Tibial artery (tissue), 4 donors: Measurements from ENCODE around the gene MARVELD1.

Source experiments
- DNase-seq, 2 donors: peaks; one replicate each; pipeline ENCODE4 v3.0.0-alpha.2; 2019
- H3K27ac ChIP-seq, 2 donors: fragments of 200-600 bp; sonication (generic) in 1 of 2; 1 replicate in 1 of 2; 2 replicates in 1 of 2; pipeline ENCODE4 v1.5.1; 2018 to 2019; ENCODE audit warnings: mild to moderate bottlenecking in 1 of 2
- H3K27me3 ChIP-seq, 2 donors: fragments of 200-600 bp; sonication (generic) in 1 of 2; one replicate each; pipeline versions ENCODE4 v1.5.1 to v1.6.0; 2016 to 2019
- H3K36me3 ChIP-seq, 3 donors: fragments of 200-600 bp; sonication (generic) in 2 of 3; one replicate each; pipeline ENCODE4 v1.5.1; 2016 to 2019; ENCODE audit warnings: mild to moderate bottlenecking in 2 of 3
- H3K4me1 ChIP-seq, 4 donors: fragments of 200-600 bp; sonication (generic) in 2 of 4; 1 replicate in 3 of 4; 2 replicates in 1 of 4; pipeline ENCODE4 v1.5.1; 2016 to 2019
- H3K4me3 ChIP-seq, 2 donors: fragments of 200-600 bp; sonication (generic) in 1 of 2; 1 replicate in 1 of 2; 2 replicates in 1 of 2; pipeline ENCODE4 v1.5.1; 2018 to 2019; ENCODE audit warnings: mild to moderate bottlenecking in 2 of 2
- H3K9me3 ChIP-seq, 3 donors: fragments of 200-600 bp; sonication (generic) in 1 of 3; one replicate each; pipeline ENCODE4 v1.5.1; 2016 to 2019
- intact Hi-C: fragments of 100-400 bp; cut with DNase I; formaldehyde crosslinking; loops from one replicate; pipeline ENCODE4 v1.15.0; 2023; ENCODE audit warnings: low total_unique reads
- TF ChIP-seq, protein P1 (sequence below), 2 experiments: fragments of 200-600 bp in 1 of 2; fragments of 450-650 bp in 1 of 2; IDR thresholded peaks; one replicate each; pipeline ENCODE4 v1.5.1; 2017 to 2019; ENCODE audit warnings: antibody characterized with exemption in 2 of 2, mild to moderate bottlenecking in 1 of 2, moderate library complexity in 1 of 2

The MARVELD1 gene

DNA sequence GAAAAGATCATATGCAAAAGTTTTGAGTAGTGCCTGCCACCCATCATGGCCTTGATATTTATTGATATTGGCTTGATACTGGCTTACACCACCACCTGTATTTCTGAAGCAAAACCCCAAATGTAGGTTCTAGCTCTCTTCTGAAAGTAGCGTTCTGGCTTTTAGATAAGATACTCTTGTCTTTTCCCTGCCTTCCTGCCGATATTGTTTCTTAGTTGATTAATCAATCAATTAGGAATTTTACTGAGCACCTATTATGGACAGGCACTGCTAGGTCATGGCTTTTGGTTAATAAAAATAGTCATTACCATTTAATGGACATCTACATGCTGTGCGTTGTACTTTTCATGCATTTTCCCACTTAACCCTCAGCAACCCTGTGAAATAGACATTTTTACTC lies 50.4 kb downstream of the MARVELD1 start:
- Histone ChIP-seq H3K4me3 (no peak overlapping the region), H3K27me3 (no peaks in the 10 kb centered on the region), H3K27ac (no peak overlapping the region), H3K4me1 (no peaks in the 10 kb centered on the region), H3K36me3 (peaks cover 7 to 42% (median 33%) of the 10 kb centered on the region in 3 donors), H3K9me3 (no peaks in the 10 kb centered on the region)
- TF ChIP-seq, protein P1, sequence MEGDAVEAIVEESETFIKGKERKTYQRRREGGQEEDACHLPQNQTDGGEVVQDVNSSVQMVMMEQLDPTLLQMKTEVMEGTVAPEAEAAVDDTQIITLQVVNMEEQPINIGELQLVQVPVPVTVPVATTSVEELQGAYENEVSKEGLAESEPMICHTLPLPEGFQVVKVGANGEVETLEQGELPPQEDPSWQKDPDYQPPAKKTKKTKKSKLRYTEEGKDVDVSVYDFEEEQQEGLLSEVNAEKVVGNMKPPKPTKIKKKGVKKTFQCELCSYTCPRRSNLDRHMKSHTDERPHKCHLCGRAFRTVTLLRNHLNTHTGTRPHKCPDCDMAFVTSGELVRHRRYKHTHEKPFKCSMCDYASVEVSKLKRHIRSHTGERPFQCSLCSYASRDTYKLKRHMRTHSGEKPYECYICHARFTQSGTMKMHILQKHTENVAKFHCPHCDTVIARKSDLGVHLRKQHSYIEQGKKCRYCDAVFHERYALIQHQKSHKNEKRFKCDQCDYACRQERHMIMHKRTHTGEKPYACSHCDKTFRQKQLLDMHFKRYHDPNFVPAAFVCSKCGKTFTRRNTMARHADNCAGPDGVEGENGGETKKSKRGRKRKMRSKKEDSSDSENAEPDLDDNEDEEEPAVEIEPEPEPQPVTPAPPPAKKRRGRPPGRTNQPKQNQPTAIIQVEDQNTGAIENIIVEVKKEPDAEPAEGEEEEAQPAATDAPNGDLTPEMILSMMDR (IDR thresholded peaks at IDR 0.05), result no peak
- no peak for DNase-seq
- intact Hi-C loops, result no loop called here

DNA sequence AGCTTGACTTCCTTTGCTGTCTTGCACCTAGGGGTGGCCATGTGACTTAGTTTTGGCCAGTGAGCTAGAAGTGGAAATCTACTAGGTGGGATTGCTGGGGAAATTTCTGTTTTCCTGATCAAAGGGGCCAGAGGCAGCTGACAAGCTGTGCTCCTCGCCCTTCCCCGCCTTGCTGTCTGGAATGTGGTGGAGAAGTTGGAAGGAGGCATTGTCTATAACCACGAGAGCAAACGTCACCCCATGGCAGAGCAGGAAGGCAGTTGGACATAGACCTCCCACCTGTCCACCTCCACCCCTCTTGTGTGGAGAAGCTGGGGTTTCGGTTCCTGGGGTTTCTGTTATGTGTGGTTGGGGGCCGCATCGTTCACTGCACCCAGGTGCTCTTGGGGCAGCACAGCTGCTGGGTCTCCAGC lies 51.0 kb downstream of the MARVELD1 start:
- Histone ChIP-seq H3K27ac (no peak overlapping the region), H3K9me3 (no peaks in the 10 kb centered on the region), H3K27me3 (peaks cover 0 to 3% of the 10 kb centered on the region in 2 donors), H3K4me3 (no peak overlapping the region), H3K36me3 (peaks cover 3 to 36% (median 27%) of the 10 kb centered on the region in 3 donors), H3K4me1 (no peaks in the 10 kb centered on the region)
- TF ChIP-seq, protein P1 (IDR thresholded peaks at IDR 0.05), result no peak
- DNase-seq, result no peak
- intact Hi-C loops, result no loop called here

DNA sequence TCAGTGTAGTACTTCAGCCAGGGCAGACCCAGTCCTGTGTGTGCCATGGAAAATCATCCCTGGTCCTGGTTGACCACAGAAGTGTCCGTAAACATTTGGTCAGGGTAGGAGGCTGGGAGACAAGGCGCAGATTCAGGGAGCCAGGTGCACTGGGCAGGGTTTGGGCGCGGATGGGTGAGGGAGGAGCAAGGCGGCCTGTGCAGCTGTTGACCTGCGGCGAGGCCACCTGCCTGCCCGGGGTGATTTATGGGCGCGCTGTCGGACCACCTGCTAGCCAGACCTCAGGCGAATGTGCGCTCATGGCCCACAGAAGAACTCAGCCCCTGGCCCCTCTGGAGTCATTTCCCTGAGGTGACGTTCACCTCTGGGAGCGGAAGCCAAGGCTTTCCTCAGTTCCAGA lies 51.7 kb downstream of the MARVELD1 start:
- Histone ChIP-seq H3K4me3 (no peak overlapping the region), H3K27ac (no peak overlapping the region), H3K9me3 (no peaks in the 10 kb centered on the region), H3K36me3 (peaks cover 0 to 29% (median 20%) of the 10 kb centered on the region in 3 donors), H3K4me1 (no peaks in the 10 kb centered on the region), H3K27me3 (peaks cover 0 to 9% of the 10 kb centered on the region in 2 donors)
- DNase-seq, result no peak
- TF ChIP-seq, protein P1 (IDR thresholded peaks at IDR 0.05), result no peak
- intact Hi-C loops, result no loop called here

DNA sequence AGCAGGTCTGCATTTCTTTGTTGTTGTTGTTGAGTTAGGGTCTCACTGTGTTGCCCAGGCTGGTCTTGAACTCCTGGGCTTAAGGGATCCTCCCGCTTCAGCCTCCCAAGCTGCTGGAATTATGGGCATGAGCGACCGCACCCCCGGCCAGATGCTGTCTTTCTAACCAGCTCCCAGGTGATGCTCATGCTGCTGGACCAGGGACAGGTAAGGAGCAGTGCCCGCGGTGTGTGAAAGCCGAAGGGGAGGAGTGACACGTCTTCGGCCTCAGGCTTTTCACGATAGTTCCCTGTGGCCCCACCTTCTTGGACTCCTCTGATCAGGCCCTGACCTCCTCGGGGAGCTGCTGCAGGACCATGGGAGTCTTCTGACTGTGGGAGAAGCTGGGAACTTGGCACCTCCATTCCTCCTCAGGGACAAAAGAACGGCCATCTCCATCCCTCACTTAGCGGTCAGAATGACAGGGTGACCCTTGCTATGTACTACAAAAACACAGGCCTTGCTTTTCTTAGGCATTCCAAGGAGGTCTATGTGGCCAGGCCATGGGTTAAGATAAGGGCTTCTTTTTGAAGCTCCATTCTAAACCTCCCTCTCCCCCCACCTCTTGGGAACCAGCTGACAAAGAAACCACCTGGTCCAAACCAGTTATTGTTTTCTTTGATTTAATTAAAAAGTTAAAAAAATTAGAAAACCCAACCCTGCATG lies 52.7 kb downstream of the MARVELD1 start:
- H3K27me3 ChIP-seq, result peaks cover 0 to 20% of the 10 kb centered on the region in 2 donors
- DNase-seq, result no peak
- TF ChIP-seq, protein P1 (IDR thresholded peaks at IDR 0.05), result no peak
- H3K9me3 ChIP-seq, result no peaks in the 10 kb centered on the region
- H3K36me3 ChIP-seq, result peaks cover 0 to 19% (median 11%) of the 10 kb centered on the region in 3 donors
- no peak overlapping the region for H3K27ac ChIP-seq
- peaks cover 0 to 6% (median 5%) of the 10 kb centered on the region in 4 donors for H3K4me1 ChIP-seq
- intact Hi-C loops, result no loop called here
- no peak overlapping the region for H3K4me3 ChIP-seq

DNA sequence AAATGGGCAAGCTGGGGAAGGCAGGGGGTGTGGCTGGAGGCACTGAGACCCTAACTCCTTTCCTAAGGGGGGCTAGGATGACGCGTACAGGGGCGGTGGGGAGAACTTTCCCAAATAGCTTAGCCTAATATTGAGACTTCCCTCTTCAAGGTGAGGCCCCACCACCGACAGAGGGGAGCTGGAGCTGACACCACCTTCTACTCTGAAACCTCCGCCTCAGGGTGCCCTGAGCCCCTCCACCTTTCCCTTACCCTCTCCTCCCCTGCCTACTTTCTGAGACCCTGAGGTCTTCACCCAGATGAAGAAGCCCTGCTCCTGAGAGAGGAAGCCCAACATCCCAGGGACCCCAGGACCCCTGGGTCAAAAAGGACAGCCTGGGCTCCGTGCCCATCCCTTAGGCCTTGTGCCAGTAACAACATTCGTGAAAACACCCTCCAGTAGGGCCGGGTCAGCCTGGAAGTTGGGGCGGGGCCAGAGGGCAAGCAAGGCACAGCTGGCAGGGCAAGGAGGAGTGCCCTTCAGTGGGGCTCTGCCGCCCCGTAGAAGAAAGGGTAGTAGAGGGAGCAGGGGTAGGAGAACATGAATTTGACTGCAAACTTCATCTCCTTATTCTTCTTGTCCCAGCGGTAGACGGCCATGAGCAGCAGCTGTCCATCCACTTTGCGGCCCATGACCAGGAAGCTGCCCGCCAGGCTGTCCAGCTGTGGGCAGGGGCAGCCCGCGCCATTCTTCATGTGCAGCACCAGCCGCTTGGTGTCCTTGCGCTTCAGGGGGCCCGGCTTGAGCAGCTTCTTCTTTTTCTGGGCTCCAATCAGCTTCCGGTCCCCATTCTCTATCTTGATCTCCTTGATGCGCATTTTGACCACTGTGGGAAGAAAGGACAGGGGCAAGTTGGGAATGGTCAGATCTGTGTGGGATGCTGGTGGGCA lies 53.7 kb downstream of the MARVELD1 start:
- Histone ChIP-seq H3K4me3 (no peak overlapping the region), H3K9me3 (no peaks in the 10 kb centered on the region), H3K27ac (no peak overlapping the region), H3K4me1 (peaks cover 0 to 14% (median 12%) of the 10 kb centered on the region in 4 donors), H3K27me3 (peaks cover 0 to 30% of the 10 kb centered on the region in 2 donors), H3K36me3 (peaks cover 0 to 9% (median 6%) of the 10 kb centered on the region in 3 donors)
- TF ChIP-seq, protein P1 (IDR thresholded peaks at IDR 0.05), result no peak
- intact Hi-C loops, result no loop called here
- DNase-seq, result no peak
